Epithelial cell of proximal tubule (primary cell): ENCODE data around the gene CFTR. TPM values are rescaled to one million over a fixed set of nuclear protein-coding genes. Genes with fewer than 3 reads are reported as not detected.

Experiments used
- DNase-seq: peaks from one replicate; pipeline ENCODE4 v3.0.0-alpha.2; 2011; ENCODE audit warnings: low read depth
- H3K4me3 ChIP-seq: 2 replicates; pipeline ENCODE4 v1.5.1; 2011; ENCODE audit warnings: low read depth, mild to moderate bottlenecking, low read length
- total RNA-seq: library from RNA; depleted of rRNA; stranded (reverse); fragments of >200 nt; gene quantifications from 2 replicates; pipeline ENCODE4 v1.2.3, GENCODE V29; 2015
- TF ChIP-seq, protein P1 (sequence below): conservative IDR thresholded peaks from 2 replicates; pipeline ENCODE4 v1.5.1; 2012; ENCODE audit warnings: low read depth, mild to moderate bottlenecking, low read length

Gene CFTR
- total RNA-seq, 1 donor from 2014 or later: 0.98 TPM

DNA sequence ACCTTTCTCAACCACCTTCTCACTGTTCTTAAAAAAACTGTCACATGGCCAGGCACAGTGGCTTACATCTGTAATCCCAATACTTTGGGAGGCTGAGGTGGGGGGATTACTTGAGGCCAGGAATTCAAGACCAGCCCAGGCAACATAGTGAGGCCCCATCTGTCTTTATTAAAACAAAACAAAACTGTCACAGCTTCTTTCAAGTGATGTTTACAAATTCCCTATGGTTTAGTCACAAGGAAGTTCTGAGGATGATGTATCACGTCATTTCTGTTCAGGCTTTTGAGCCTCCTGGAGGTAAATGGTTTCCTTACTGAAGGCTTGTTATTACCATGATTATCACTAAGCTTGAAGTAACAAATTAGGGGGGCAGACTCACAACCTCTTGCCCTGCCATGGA is 186.2 kb downstream of the CFTR start:
- no peak overlapping the region for H3K4me3 ChIP-seq
- peak; percentile 47 for DNase-seq
- TF ChIP-seq, protein P1, sequence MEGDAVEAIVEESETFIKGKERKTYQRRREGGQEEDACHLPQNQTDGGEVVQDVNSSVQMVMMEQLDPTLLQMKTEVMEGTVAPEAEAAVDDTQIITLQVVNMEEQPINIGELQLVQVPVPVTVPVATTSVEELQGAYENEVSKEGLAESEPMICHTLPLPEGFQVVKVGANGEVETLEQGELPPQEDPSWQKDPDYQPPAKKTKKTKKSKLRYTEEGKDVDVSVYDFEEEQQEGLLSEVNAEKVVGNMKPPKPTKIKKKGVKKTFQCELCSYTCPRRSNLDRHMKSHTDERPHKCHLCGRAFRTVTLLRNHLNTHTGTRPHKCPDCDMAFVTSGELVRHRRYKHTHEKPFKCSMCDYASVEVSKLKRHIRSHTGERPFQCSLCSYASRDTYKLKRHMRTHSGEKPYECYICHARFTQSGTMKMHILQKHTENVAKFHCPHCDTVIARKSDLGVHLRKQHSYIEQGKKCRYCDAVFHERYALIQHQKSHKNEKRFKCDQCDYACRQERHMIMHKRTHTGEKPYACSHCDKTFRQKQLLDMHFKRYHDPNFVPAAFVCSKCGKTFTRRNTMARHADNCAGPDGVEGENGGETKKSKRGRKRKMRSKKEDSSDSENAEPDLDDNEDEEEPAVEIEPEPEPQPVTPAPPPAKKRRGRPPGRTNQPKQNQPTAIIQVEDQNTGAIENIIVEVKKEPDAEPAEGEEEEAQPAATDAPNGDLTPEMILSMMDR: no peak

DNA sequence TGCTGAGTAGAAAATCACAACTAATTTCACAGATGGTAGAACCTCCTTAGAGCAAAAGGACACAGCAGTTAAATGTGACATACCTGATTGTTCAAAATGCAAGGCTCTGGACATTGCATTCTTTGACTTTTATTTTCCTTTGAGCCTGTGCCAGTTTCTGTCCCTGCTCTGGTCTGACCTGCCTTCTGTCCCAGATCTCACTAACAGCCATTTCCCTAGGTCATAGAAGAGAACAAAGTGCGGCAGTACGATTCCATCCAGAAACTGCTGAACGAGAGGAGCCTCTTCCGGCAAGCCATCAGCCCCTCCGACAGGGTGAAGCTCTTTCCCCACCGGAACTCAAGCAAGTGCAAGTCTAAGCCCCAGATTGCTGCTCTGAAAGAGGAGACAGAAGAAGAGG is 186.9 kb downstream of the CFTR start:
- no peak overlapping the region for H3K4me3 ChIP-seq
- DNase-seq: no peak
- TF ChIP-seq, protein P1: no peak

DNA sequence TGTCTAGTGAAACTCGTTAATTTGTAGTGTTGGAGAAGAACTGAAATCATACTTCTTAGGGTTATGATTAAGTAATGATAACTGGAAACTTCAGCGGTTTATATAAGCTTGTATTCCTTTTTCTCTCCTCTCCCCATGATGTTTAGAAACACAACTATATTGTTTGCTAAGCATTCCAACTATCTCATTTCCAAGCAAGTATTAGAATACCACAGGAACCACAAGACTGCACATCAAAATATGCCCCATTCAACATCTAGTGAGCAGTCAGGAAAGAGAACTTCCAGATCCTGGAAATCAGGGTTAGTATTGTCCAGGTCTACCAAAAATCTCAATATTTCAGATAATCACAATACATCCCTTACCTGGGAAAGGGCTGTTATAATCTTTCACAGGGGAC is 187.6 kb downstream of the CFTR start:
- DNase-seq: no peak
- no peak overlapping the region for H3K4me3 ChIP-seq
- TF ChIP-seq, protein P1: no peak

DNA sequence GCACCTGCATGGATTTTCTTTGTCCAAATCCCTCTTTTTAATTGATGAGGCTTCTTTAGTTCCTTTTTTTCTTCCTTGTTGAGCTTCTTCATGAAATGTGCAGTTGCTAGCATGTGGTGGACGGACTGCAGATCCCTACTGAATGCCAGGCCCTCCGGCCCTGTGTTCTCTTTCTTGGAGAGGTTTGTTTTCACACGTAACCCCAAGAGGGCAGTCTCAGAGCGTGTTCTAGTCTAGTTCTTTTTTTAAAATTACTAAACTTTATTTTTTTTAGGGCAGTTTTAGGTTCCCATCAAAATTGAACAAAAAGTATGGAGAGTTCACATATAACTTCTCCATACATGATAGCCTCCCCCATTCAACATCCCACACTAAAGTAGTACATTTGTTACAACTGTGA is 190.0 kb downstream of the CFTR start:
- no peak for DNase-seq
- TF ChIP-seq, protein P1: peak; percentile 30

DNA sequence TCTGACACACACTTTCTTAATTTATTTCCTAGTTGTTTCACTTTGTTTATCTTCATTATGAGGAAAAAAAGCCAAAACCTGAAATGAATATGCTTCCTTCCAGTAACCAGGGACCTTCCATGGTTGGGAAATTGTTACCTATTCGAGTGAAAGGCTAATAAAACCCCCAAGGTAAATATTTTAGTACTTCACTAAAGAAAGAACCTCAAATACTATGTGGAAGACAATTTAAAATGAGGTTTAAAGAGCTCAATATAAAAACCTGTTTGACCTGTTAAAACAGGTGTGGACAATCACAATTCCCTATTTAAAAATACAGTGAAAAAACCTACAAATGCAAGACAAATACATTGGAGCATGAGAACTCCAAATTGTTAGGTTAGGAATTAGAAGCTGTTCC is 192.6 kb downstream of the CFTR start:
- no peak for DNase-seq
- TF ChIP-seq, protein P1: no peak
- no peak overlapping the region for H3K4me3 ChIP-seq

More for the DNA sequence above, 190.0 kb downstream of the CFTR start:
- H3K4me3 ChIP-seq: no peak overlapping the region

DNA sequence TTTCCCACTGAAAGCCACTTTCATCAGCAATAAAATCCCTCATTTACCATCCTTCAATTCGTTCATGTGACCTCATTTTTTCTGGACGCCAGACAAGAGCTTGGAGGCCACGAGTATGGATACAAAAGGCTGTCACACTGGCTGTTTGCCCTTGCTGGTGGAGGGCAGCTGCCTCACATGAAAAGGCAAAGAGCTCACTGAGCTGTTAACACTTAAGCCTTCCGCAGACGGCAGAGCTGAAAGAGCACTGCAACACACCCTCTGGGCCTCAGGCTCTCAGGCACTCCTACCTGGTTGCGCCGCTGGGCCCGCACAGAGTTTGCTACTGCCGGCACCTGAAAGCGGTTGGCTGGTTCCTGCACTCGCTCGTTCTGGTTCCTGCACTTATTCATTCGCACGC is 193.5 kb downstream of the CFTR start:
- TF ChIP-seq, protein P1: no peak
- no peak for DNase-seq
- peak overlapping the region; percentile 14 for H3K4me3 ChIP-seq

DNA sequence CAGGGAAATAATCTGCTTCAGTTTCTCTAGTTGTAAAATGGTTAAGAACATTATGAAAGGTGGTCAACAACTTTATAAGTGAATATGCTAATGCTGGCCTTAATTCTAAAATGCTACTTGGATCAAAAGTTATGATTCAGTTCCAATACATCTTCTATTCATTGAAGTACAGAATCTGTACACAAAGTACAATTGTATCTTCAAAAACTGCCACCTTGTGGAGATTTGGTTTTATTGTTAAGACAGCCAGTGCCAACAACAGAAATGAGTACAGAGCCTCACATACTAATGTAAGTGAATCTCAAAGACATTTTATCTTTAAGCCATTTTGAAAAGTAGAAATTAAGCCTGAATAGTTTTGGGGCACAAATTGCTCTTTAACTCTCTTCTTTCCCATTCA is 194.0 kb downstream of the CFTR start:
- peak overlapping the region; percentile 14 for H3K4me3 ChIP-seq
- no peak for DNase-seq
- TF ChIP-seq, protein P1: peak; percentile 52
